ENCODE results near the gene ADPRS. TPM values are rescaled to one million over a fixed set of nuclear protein-coding genes. Genes with fewer than 3 reads are reported as not detected.
A peak's percentile ranks its signal among the peaks of the same experiment; 100 is the strongest.

Gene ADPRS
- total and polyA plus RNA-seq, 5 donors = 12.3 to 19.5 (median 13.0) TPM

- DNase-seq = no peak
- no peaks in the 10 kb centered on the region for H3K4me1 ChIP-seq (ENCODE audit: control insufficient read depth, insufficient read depth, low read length)
- no peaks in the 10 kb centered on the region for H3K27me3 ChIP-seq (ENCODE audit: control insufficient read depth, insufficient read depth)
- no peak overlapping the region for H3K27ac ChIP-seq (ENCODE audit: low read length)
- intact Hi-C loops (cut with DNase I) = loop anchor here in 1 of 4 donors (10.0 kb wide), 1 partner anchor 76 kb away; no protein-coding TSS in a partner anchor
- no peaks in the 10 kb centered on the region for H3K9me3 ChIP-seq (ENCODE audit: control insufficient read depth, low read length)
- WGBS = 79% methylated on average over 14 of the region's 14 CpGs
- no peak overlapping the region for H3K4me3 ChIP-seq (ENCODE audit: low read length)
- no peak for ATAC-seq
Measured at GRCh38 chr1:36108314-36108713, 19.6 kb downstream of the ADPRS start.

GRCh38 chr1:36109041-36109679 is 20.5 kb downstream of the ADPRS start:
- ATAC-seq (no peak), DNase-seq (no peak)
- no peak overlapping the region for H3K4me3 ChIP-seq (ENCODE audit: low read length)
- H3K9me3 ChIP-seq (ENCODE audit: control insufficient read depth, low read length) = no peaks in the 10 kb centered on the region
- 81% methylated on average over 11 of the region's 11 CpGs for WGBS
- H3K4me1 ChIP-seq (ENCODE audit: control insufficient read depth, insufficient read depth, low read length) = no peaks in the 10 kb centered on the region
- no peaks in the 10 kb centered on the region for H3K27me3 ChIP-seq (ENCODE audit: control insufficient read depth, insufficient read depth)
- no peak overlapping the region for H3K27ac ChIP-seq (ENCODE audit: low read length)
- intact Hi-C loops (cut with DNase I) = loop anchor here in 1 of 4 donors (10.0 kb wide), 1 partner anchor 76 kb away; no protein-coding TSS in a partner anchor

DNA sequence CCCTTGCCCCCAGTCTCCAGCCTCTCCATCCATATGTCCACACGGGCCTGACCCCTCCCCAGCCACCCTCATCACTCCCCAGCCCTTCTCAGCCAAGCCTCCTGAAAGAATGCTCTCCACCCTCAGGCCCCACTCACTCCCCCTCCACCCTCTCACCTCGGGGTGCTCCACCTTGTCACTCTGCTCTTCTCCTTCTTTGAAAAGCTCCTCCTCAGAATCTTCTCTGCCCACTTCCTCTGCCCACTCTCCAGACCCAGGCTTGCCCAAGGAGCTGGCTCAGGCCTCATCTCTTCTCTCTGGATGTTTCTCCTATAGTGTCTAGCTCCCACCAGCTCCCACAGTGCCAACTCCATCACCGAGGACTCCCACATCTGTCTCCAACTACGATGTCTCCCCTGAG is 22.5 kb downstream of the ADPRS start:
- intact Hi-C loops (cut with DNase I) = no loop called here
- no peak for ATAC-seq
- Histone ChIP-seq H3K4me1 (ENCODE audit: control insufficient read depth, insufficient read depth, low read length) (no peaks in the 10 kb centered on the region), H3K27me3 (ENCODE audit: control insufficient read depth, insufficient read depth) (no peaks in the 10 kb centered on the region), H3K9me3 (ENCODE audit: control insufficient read depth, low read length) (no peaks in the 10 kb centered on the region), H3K27ac (ENCODE audit: low read length) (no peak overlapping the region), H3K4me3 (ENCODE audit: low read length) (no peak overlapping the region)
- DNase-seq = no peak
- 64% methylated on average over 4 of the region's 4 CpGs for WGBS

GRCh38 chr1:36112823-36113222 is 24.1 kb downstream of the ADPRS start:
- H3K27ac ChIP-seq (ENCODE audit: low read length) = no peak overlapping the region
- H3K9me3 ChIP-seq (ENCODE audit: control insufficient read depth, low read length) = no peaks in the 10 kb centered on the region
- intact Hi-C loops (cut with DNase I) = no loop called here
- no peaks in the 10 kb centered on the region for H3K4me1 ChIP-seq (ENCODE audit: control insufficient read depth, insufficient read depth, low read length)
- 87% methylated on average over 9 of the region's 9 CpGs for WGBS
- ATAC-seq = no peak
- no peaks in the 10 kb centered on the region for H3K27me3 ChIP-seq (ENCODE audit: control insufficient read depth, insufficient read depth)
- DNase-seq = no peak
- no peak overlapping the region for H3K4me3 ChIP-seq (ENCODE audit: low read length)

DNA sequence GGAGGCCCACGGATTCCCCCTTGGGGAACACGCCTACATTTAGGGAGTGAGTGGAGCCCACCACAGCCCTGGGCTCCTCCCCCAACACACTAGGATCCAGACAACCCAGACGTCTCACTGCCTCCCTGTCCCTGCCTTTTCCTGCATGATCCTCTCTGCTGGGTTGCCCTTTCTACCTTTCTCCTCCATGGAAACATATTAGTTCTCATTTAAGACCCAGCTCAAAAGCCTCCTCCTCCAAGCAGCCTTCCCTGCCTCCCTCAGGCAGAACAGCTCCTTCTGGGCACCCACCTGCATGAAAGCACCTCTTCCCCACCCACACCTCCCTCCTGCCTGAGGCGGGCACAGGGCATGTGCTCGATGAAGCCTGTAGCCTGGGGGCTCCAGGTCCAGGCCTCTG is 25.7 kb downstream of the ADPRS start:
- intact Hi-C loops (cut with DNase I) = no loop called here
- no peak for DNase-seq
- H3K4me1 ChIP-seq (ENCODE audit: control insufficient read depth, insufficient read depth, low read length) = no peaks in the 10 kb centered on the region
- no peaks in the 10 kb centered on the region for H3K9me3 ChIP-seq (ENCODE audit: control insufficient read depth, low read length)
- ATAC-seq = no peak
- H3K27me3 ChIP-seq (ENCODE audit: control insufficient read depth, insufficient read depth) = no peaks in the 10 kb centered on the region
- no peak overlapping the region for H3K4me3 ChIP-seq (ENCODE audit: low read length)
- 66% methylated on average over 5 of the region's 5 CpGs for WGBS
- no peak overlapping the region for H3K27ac ChIP-seq (ENCODE audit: low read length)

DNA sequence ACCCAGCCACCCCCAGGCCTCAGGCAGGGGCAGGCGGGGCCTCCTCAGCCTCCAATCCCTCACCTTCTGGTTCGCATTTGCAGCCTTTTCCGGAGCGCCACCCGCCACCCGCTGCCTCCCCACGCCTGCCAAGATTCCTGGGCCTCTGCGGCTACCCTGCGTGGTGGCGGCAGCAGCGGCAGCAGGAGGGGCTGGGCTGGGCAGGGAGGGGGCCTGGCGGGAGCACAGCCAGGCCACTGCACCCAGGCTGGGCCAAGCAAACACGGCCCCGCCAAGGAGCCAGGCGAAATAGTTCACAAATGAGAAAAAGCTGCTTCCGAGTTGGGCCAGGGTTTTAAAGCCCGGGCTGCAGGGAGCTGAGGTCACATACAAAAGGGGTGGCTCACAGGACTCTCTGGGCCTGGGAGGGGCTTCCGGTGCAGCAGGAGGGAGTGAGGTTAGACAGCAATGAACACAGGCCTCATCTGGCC is 26.5 kb downstream of the ADPRS start:
- H3K27me3 ChIP-seq (ENCODE audit: control insufficient read depth, insufficient read depth) = no peaks in the 10 kb centered on the region
- ATAC-seq = peak; percentile 65 to 79

GRCh38 chr1:36115931-36116330 is 27.2 kb downstream of the ADPRS start:
- Histone ChIP-seq H3K4me3 (ENCODE audit: low read length) (no peak overlapping the region), H3K9me3 (ENCODE audit: control insufficient read depth, low read length) (no peaks in the 10 kb centered on the region), H3K4me1 (ENCODE audit: control insufficient read depth, insufficient read depth, low read length) (no peaks in the 10 kb centered on the region), H3K27me3 (ENCODE audit: control insufficient read depth, insufficient read depth) (no peaks in the 10 kb centered on the region), H3K27ac (ENCODE audit: low read length) (no peak overlapping the region)
- no peak for DNase-seq
- WGBS = 63% methylated on average over 5 of the region's 5 CpGs
- ATAC-seq = no peak
- intact Hi-C loops (cut with DNase I) = no loop called here

More for the DNA sequence above, 26.5 kb downstream of the ADPRS start:
- H3K27ac ChIP-seq (ENCODE audit: low read length) = no peak overlapping the region
- H3K9me3 ChIP-seq (ENCODE audit: control insufficient read depth, low read length) = no peaks in the 10 kb centered on the region
- peak; percentile 52 to 87 (median 85) for DNase-seq
- no peaks in the 10 kb centered on the region for H3K4me1 ChIP-seq (ENCODE audit: control insufficient read depth, insufficient read depth, low read length)
- intact Hi-C loops (cut with DNase I) = no loop called here
- 50% methylated on average over 18 of the region's 18 CpGs for WGBS
- no peak overlapping the region for H3K4me3 ChIP-seq (ENCODE audit: low read length)

GRCh38 chr1:36116901-36117300 is 28.2 kb downstream of the ADPRS start:
- H3K27ac ChIP-seq (ENCODE audit: low read length) = no peak overlapping the region
- H3K27me3 ChIP-seq (ENCODE audit: control insufficient read depth, insufficient read depth) = no peaks in the 10 kb centered on the region
- H3K9me3 ChIP-seq (ENCODE audit: control insufficient read depth, low read length) = no peaks in the 10 kb centered on the region
- 81% methylated on average over 5 of the region's 5 CpGs for WGBS
- intact Hi-C loops (cut with DNase I) = no loop called here
- H3K4me1 ChIP-seq (ENCODE audit: control insufficient read depth, insufficient read depth, low read length) = no peaks in the 10 kb centered on the region
- ATAC-seq (no peak), DNase-seq (no peak)
- H3K4me3 ChIP-seq (ENCODE audit: low read length) = no peak overlapping the region

- no peaks in the 10 kb centered on the region for H3K27me3 ChIP-seq (ENCODE audit: control insufficient read depth, insufficient read depth)
- H3K27ac ChIP-seq (ENCODE audit: low read length) = no peak overlapping the region
- 59% methylated on average over 10 of the region's 10 CpGs for WGBS
- no peaks in the 10 kb centered on the region for H3K9me3 ChIP-seq (ENCODE audit: control insufficient read depth, low read length)
- no peaks in the 10 kb centered on the region for H3K4me1 ChIP-seq (ENCODE audit: control insufficient read depth, insufficient read depth, low read length)
- DNase-seq (peak in 1 of 3 donors; percentile 35), ATAC-seq (no peak)
- H3K4me3 ChIP-seq (ENCODE audit: low read length) = no peak overlapping the region
- intact Hi-C loops (cut with DNase I) = no loop called here
Measured at GRCh38 chr1:36118447-36119204, 29.9 kb downstream of the ADPRS start.

GRCh38 chr1:36119456-36119855 is 30.8 kb downstream of the ADPRS start:
- H3K4me1 ChIP-seq (ENCODE audit: control insufficient read depth, insufficient read depth, low read length) = no peaks in the 10 kb centered on the region
- H3K4me3 ChIP-seq (ENCODE audit: low read length) = no peak overlapping the region
- WGBS = 36% methylated on average over 9 of the region's 9 CpGs
- DNase-seq = no peak
- H3K27me3 ChIP-seq (ENCODE audit: control insufficient read depth, insufficient read depth) = no peaks in the 10 kb centered on the region
- no peaks in the 10 kb centered on the region for H3K9me3 ChIP-seq (ENCODE audit: control insufficient read depth, low read length)
- no peak for ATAC-seq
- intact Hi-C loops (cut with DNase I) = no loop called here
- H3K27ac ChIP-seq (ENCODE audit: low read length) = no peak overlapping the region
